GM21576 (cell line): Measurements from ENCODE around the gene NSUN2.

Experiments
- ATAC-seq: cut with Tn5 transposase; IDR thresholded peaks from one replicate; pipeline ENCODE4 v1.9.1; 2021; ENCODE audit warnings: mild to moderate bottlenecking, moderate library complexity; ENCODE audit not compliant: unreplicated experiment

Gene NSUN2

DNA sequence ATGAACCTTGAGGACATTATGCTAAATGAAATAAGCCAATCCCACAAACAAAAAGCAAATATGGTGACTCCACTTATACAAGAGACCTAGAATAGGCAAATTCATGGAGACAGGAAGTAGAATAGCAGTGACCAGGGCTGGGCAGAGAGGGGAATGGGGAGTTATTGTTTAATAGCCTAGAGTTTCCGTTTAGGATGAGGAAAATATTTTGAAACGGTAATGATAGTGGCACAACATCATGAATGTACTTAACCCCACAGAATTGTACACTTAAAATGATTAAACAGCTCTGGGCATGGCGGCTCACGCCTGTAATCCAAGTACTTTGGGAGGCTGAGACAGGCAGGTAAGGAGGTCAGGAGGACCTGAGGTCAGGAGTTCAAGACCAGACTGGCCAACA is 65.8 kb downstream of the NSUN2 start:
- no peak for ATAC-seq

GRCh38 chr5:6565492-6565891 is 67.4 kb downstream of the NSUN2 start:
- ATAC-seq, result no peak

- ATAC-seq, result no peak
Measured at GRCh38 chr5:6557807-6558575, 74.9 kb downstream of the NSUN2 start.

GRCh38 chr5:6556802-6557102 is 76.1 kb downstream of the NSUN2 start:
- ATAC-seq, result no peak

- ATAC-seq, result no peak
Measured at GRCh38 chr5:6556089-6556801, 76.6 kb downstream of the NSUN2 start.

DNA sequence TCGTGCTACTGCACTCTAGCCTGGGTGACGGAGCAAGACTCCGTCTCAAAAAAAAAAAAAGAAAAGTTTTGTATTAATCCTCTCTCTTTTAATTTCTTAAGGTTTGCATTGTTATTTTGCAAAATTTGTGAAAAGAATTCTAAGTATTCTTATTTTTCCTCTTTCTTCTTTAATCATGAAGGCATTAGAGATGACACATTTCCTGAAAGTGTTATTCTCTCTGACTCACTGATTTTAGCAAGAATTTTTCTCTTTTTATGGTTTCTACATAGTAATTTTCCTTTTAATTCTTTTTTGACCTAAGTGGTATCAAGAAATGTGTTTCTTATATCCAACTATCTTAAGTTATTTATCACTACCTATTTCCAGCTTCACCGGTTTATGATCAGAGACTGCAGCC is 78.0 kb downstream of the NSUN2 start:
- no peak for ATAC-seq

GRCh38 chr5:6553972-6554371 is 78.9 kb downstream of the NSUN2 start:
- ATAC-seq, result no peak

GRCh38 chr5:6552612-6553011 is 80.2 kb downstream of the NSUN2 start:
- ATAC-seq, result no peak

DNA sequence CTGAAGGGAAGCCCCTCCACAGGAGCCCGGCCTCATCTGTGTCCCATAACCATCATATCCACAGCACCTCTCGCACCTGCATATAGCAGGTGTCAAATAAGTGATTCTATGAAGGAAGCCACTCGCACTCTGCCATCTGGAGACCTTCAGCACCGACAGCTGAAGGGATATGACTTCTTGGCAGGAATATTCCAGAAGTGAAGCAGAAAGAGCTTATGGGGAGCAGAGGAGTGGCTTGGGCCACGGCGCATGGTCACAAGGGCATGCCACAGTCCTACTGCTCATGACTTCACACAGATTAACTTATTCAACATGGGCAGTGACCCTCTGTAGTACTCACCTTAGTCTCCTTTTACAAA is 80.9 kb downstream of the NSUN2 start:
- no peak for ATAC-seq

- ATAC-seq, result no peak
Measured at GRCh38 chr5:6551287-6551954, 81.4 kb downstream of the NSUN2 start.

DNA sequence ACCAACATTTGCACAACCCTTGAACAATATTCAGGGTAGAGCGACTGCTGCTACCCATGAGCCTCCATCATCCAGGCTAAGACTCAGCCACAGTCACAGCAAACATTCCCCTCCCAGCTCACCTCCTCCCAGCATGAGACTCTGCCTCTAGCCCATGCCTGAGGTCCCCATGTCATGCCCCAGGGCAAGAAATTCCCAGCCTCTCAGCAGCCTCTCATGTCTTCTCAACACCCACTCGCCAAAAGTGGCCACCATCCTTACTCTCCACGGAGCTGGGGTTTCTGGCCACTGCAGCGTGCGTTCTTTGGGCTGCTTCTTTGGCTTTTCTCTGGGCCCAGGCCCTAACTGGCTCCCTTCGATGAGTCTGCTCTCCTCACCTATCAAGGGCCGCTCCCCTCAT is 82.2 kb downstream of the NSUN2 start:
- no peak for ATAC-seq
